NCI-H526 (cell line): ENCODE results near the gene ABI3BP.

Experiments used
- DNase-seq, 2 experiments: peaks; one replicate each; lab custom pipeline; 2025; lab: John Stamatoyannopoulos, UW

Gene ABI3BP

GRCh38 chr3:100836661-100837060, 156.6 kb downstream of the ABI3BP start:
- no peak for DNase-seq

- no peak for DNase-seq
Measured at GRCh38 chr3:100834332-100834731, 158.9 kb downstream of the ABI3BP start.

- no peak for DNase-seq
Measured at GRCh38 chr3:100833483-100833882, 159.7 kb downstream of the ABI3BP start.

GRCh38 chr3:100831629-100832028, 161.6 kb downstream of the ABI3BP start:
- peak in 1 of 2 experiments; percentile 10 for DNase-seq

GRCh38 chr3:100830931-100831330, 162.3 kb downstream of the ABI3BP start:
- DNase-seq: no peak

- DNase-seq: no peak
Measured at GRCh38 chr3:100825574-100825973, 167.6 kb downstream of the ABI3BP start.

GRCh38 chr3:100815583-100815982, 177.6 kb downstream of the ABI3BP start:
- no peak for DNase-seq

- DNase-seq: no peak
Measured at GRCh38 chr3:100813828-100814227, 179.4 kb downstream of the ABI3BP start.

GRCh38 chr3:100811779-100812507, 181.3 kb downstream of the ABI3BP start:
- no peak for DNase-seq

GRCh38 chr3:100810671-100811070, 182.6 kb downstream of the ABI3BP start:
- DNase-seq: no peak

- no peak for DNase-seq
Measured at GRCh38 chr3:100804631-100805030, 188.6 kb downstream of the ABI3BP start.

GRCh38 chr3:100803711-100804110, 189.5 kb downstream of the ABI3BP start:
- DNase-seq: no peak

- no peak for DNase-seq
Measured at GRCh38 chr3:100802126-100802525, 191.1 kb downstream of the ABI3BP start.

- DNase-seq: no peak
Measured at GRCh38 chr3:100798012-100798411, 195.2 kb downstream of the ABI3BP start.

GRCh38 chr3:100796556-100796955, 196.7 kb downstream of the ABI3BP start:
- DNase-seq: peak in 1 of 2 experiments; percentile 5

- no peak for DNase-seq
Measured at GRCh38 chr3:100789579-100789978, 203.6 kb downstream of the ABI3BP start.

GRCh38 chr3:100783619-100784018, 209.6 kb downstream of the ABI3BP start:
- DNase-seq: no peak

- no peak for DNase-seq
Measured at GRCh38 chr3:100782906-100783305, 210.3 kb downstream of the ABI3BP start.

GRCh38 chr3:100782348-100782747, 210.9 kb downstream of the ABI3BP start:
- no peak for DNase-seq

- no peak for DNase-seq
Measured at GRCh38 chr3:100781301-100781700, 211.9 kb downstream of the ABI3BP start.

- no peak for DNase-seq
Measured at GRCh38 chr3:100780071-100780622, 213.1 kb downstream of the ABI3BP start.

- DNase-seq: no peak
Measured at GRCh38 chr3:100779480-100779879, 213.7 kb downstream of the ABI3BP start.

- DNase-seq: no peak
Measured at GRCh38 chr3:100777271-100777670, 215.9 kb downstream of the ABI3BP start.

- no peak for DNase-seq
Measured at GRCh38 chr3:100776746-100777145, 216.5 kb downstream of the ABI3BP start.
